Measurements from ENCODE around the gene TNK2.

TNK2 gene

DNA sequence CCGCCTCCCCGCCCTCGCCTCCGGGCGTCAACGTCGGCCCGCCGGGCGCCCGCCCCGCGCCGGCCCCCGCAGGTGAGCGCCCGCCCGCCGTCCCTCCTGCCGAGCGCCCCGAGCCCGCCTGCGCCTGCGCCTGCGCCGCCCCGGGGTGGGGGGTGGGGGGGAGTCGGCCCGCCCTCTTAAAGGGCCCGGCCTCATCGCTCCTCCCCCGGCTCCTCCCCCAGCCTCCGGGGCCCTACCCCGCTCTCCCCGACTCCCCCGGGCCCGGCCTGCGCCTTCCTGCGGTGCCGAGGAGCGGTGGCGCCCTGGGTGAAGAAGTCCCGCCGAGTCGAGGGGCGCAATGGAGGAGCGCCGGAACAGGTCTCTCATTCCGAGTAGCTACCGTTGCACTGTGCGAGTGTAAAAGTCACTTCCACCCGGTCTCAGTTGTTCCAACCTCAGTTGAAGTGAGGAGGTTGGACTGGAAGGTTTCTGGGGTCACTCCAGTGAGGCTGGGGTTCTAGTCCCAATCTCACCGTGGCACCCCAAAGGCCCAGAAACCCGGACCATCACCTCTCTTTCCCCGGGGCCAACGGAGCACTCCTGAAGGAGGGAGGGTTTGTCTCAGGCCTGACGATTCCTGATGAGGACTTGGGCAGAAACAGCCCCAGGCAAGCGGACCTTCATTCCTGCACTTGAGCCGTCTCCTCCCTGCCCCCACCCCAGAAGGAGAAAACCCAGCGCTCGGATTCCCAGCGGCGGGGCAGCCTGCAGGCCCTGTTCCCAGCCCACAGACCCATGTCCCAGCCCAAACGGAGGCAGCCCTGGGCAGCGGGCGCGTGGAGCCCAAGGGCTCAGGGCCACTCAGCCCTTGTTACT, 1.5 kb upstream of the TNK2 start (continued):
- TF ChIP-seq ZNF366 (tag by site-specific recombination; conservative IDR thresholded peaks at IDR 0.05) (0 out of 2 replicates have a peak, but pooled peaks have one; percentile 22), YY1 (tag by site-specific recombination; IDR thresholded peaks at IDR 0.05) (no peak), WT1 (tag by site-specific recombination; IDR thresholded peaks at IDR 0.05) (0 out of 2 replicates have a peak, but pooled peaks have one; percentile 16), ZNF23 (tag by site-specific recombination; IDR thresholded peaks at IDR 0.05; ENCODE audit: borderline replicate concordance) (no peak), ZEB2 (tag by site-specific recombination; IDR thresholded peaks at IDR 0.05) (0 out of 2 replicates have a peak, but pooled peaks have one; percentile 23), SP7 (tag by site-specific recombination; IDR thresholded peaks at IDR 0.05) (0 out of 2 replicates have a peak, but pooled peaks have one; percentile 44), ZFHX2 (tag by site-specific recombination; conservative IDR thresholded peaks at IDR 0.05) (peak; percentile 51), BCL11B (tag by site-specific recombination; IDR thresholded peaks at IDR 0.05; ENCODE audit: low read depth) (no peak), ZFP37 (tag by site-specific recombination; IDR thresholded peaks at IDR 0.05) (0 out of 2 replicates have a peak, but pooled peaks have one; percentile 43), ZNF501 (tag by site-specific recombination; IDR thresholded peaks at IDR 0.05) (peak; percentile 54; the same call in 1 of the 2 replicates), ZNF10 (tag by site-specific recombination; IDR thresholded peaks at IDR 0.05) (peak; percentile 57; the same call in 1 of the 2 replicates), ZIC2 (tag by site-specific recombination; IDR thresholded peaks at IDR 0.05) (peak; percentile 86), EGR2 (tag by site-specific recombination; IDR thresholded peaks at IDR 0.05; ENCODE audit: low read depth) (peak; percentile 49; the same call in 1 of the 2 replicates), ZNF423 (tag by site-specific recombination; IDR thresholded peaks at IDR 0.05) (peak; percentile 93), ZBTB17 (tag by site-specific recombination; IDR thresholded peaks at IDR 0.05) (peak; percentile 70), ZNF155 (tag by site-specific recombination; IDR thresholded peaks at IDR 0.05) (no peak), ZNF830 (tag by site-specific recombination; IDR thresholded peaks at IDR 0.05; ENCODE audit: low read depth) (no peak), SP2 (tag by site-specific recombination; IDR thresholded peaks at IDR 0.05) (peak; percentile 41), GLIS1 (tag by site-specific recombination; IDR thresholded peaks at IDR 0.05) (peak; percentile 48)
- TF ChIP-seq, protein P1, sequence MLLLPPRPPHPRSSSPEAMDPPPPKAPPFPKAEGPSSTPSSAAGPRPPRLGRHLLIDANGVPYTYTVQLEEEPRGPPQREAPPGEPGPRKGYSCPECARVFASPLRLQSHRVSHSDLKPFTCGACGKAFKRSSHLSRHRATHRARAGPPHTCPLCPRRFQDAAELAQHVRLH (tag by site-specific recombination; IDR thresholded peaks at IDR 0.05), result no peak
- TF ChIP-seq, protein P2, sequence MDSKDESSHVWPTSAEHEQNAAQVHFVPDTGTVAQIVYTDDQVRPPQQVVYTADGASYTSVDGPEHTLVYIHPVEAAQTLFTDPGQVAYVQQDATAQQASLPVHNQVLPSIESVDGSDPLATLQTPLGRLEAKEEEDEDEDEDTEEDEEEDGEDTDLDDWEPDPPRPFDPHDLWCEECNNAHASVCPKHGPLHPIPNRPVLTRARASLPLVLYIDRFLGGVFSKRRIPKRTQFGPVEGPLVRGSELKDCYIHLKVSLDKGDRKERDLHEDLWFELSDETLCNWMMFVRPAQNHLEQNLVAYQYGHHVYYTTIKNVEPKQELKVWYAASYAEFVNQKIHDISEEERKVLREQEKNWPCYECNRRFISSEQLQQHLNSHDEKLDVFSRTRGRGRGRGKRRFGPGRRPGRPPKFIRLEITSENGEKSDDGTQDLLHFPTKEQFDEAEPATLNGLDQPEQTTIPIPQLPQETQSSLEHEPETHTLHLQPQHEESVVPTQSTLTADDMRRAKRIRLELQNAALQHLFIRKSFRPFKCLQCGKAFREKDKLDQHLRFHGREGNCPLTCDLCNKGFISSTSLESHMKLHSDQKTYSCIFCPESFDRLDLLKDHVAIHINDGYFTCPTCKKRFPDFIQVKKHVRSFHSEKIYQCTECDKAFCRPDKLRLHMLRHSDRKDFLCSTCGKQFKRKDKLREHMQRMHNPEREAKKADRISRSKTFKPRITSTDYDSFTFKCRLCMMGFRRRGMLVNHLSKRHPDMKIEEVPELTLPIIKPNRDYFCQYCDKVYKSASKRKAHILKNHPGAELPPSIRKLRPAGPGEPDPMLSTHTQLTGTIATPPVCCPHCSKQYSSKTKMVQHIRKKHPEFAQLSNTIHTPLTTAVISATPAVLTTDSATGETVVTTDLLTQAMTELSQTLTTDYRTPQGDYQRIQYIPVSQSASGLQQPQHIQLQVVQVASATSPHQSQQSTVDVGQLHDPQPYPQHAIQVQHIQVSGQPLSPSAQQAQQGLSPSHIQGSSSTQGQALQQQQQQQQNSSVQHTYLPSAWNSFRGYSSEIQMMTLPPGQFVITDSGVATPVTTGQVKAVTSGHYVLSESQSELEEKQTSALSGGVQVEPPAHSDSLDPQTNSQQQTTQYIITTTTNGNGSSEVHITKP (tag by site-specific recombination; IDR thresholded peaks at IDR 0.05), result peak; percentile 13; the same call in 1 of the 2 replicates
- TF ChIP-seq, protein P3, sequence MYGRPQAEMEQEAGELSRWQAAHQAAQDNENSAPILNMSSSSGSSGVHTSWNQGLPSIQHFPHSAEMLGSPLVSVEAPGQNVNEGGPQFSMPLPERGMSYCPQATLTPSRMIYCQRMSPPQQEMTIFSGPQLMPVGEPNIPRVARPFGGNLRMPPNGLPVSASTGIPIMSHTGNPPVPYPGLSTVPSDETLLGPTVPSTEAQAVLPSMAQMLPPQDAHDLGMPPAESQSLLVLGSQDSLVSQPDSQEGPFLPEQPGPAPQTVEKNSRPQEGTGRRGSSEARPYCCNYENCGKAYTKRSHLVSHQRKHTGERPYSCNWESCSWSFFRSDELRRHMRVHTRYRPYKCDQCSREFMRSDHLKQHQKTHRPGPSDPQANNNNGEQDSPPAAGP (tag by site-specific recombination; IDR thresholded peaks at IDR 0.05), result peak; percentile 47

Measured in HEK293 (cell line).